HFFc6 (cell line): Measurements from ENCODE around the gene GAREM1. TPM values are rescaled to one million over a fixed set of nuclear protein-coding genes. Genes with fewer than 3 reads are reported as not detected.

Source experiments
- DNase-seq: peaks from one replicate; pipeline ENCODE4 v3.0.0-alpha.2; 2018
- H3K27ac Mint-ChIP-seq: 2 replicates; pipeline ENCODE4 v1.8.0; 2020; ENCODE audit warnings: mild to moderate bottlenecking, mixed read lengths
- H3K27me3 Mint-ChIP-seq: 2 replicates; pipeline ENCODE4 v1.8.0; 2021; ENCODE audit warnings: mild to moderate bottlenecking, moderate library complexity, mixed read lengths; ENCODE audit not compliant: insufficient read depth
- H3K36me3 Mint-ChIP-seq: 2 replicates; pipeline ENCODE4 v1.8.0; 2021; ENCODE audit warnings: low read depth, mixed read lengths
- H3K4me1 Mint-ChIP-seq: 2 replicates; pipeline ENCODE4 v1.8.0; 2020; ENCODE audit warnings: low read depth, mixed read lengths
- H3K4me3 Mint-ChIP-seq: 2 replicates; pipeline ENCODE4 v1.8.0; 2020; ENCODE audit warnings: mild to moderate bottlenecking, moderate library complexity, mixed read lengths
- H3K9me3 Mint-ChIP-seq: 2 replicates; pipeline ENCODE4 v1.8.0; 2020; ENCODE audit warnings: mild to moderate bottlenecking, mixed read lengths
- CTCF ChIP-seq: fragments of 200-600 bp; sonication (generic); IDR thresholded peaks from 2 replicates; pipeline ENCODE4 v1.5.0; 2021; ENCODE audit warnings: antibody characterized with exemption, mild to moderate bottlenecking
- total RNA-seq, 6 experiments: library from RNA; stranded (reverse); fragmentation: NEBNext Ultra II Directional; extraction: Animal tissue kit (Norgen Biotek cat#: 25700); gene quantifications; 2 replicates in 1 of 6; 3 replicates in 5 of 6; pipeline ENCODE4 v1.2.3, GENCODE V29; 2021

The GAREM1 gene
- total RNA-seq, 6 experiments from 2014 or later = 0.03 to 0.31 (median 0.08) TPM

- H3K27ac Mint-ChIP-seq = no peak overlapping the region
- no peaks in the 10 kb centered on the region for H3K36me3 Mint-ChIP-seq
- H3K27me3 Mint-ChIP-seq = no peaks in the 10 kb centered on the region; the same call in 1 of the 2 replicates
- H3K4me3 Mint-ChIP-seq = no peak overlapping the region
- H3K9me3 Mint-ChIP-seq = no peaks in the 10 kb centered on the region; the same call in 1 of the 2 replicates
- H3K4me1 Mint-ChIP-seq = no peaks in the 10 kb centered on the region
- no peak for DNase-seq
- TF ChIP-seq CTCF = no peak
Observed at GRCh38 chr18:32286749-32287148, 183.9 kb downstream of the GAREM1 start.

- Mint-ChIP-seq H3K4me3 (no peak overlapping the region), H3K4me1 (no peaks in the 10 kb centered on the region), H3K9me3 (no peaks in the 10 kb centered on the region; the same call in 1 of the 2 replicates), H3K27me3 (no peaks in the 10 kb centered on the region; the same call in 1 of the 2 replicates), H3K36me3 (no peaks in the 10 kb centered on the region), H3K27ac (no peak overlapping the region)
- TF ChIP-seq CTCF = no peak
- peak; percentile 1 for DNase-seq
Observed at GRCh38 chr18:32284284-32284683, 186.4 kb downstream of the GAREM1 start.

DNA sequence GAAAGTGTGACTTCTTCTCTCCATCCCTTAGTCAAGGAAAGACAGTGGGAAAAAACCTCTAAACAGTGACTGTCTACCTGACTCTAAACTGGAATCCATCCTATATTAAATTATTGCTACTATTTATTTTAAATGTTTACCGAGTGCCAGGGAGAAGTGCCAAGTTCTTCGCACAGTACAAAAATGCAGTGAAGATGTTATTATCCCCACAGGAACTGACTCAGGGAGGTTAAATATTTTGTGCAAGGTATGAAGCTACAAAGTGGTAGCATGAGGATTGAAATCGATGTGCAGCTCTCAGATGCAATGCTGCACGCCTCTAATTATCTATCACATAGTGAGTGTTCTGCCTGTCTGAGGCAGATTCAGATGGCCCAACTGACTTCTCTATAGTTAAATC lies 189.8 kb downstream of the GAREM1 start:
- H3K27ac Mint-ChIP-seq = no peak overlapping the region
- TF ChIP-seq CTCF = no peak
- H3K4me3 Mint-ChIP-seq = no peak overlapping the region
- no peaks in the 10 kb centered on the region; the same call in 1 of the 2 replicates for H3K9me3 Mint-ChIP-seq
- H3K4me1 Mint-ChIP-seq = no peaks in the 10 kb centered on the region
- no peak for DNase-seq
- no peaks in the 10 kb centered on the region; the same call in 1 of the 2 replicates for H3K27me3 Mint-ChIP-seq
- no peaks in the 10 kb centered on the region for H3K36me3 Mint-ChIP-seq

- no peak for TF ChIP-seq CTCF
- Mint-ChIP-seq H3K36me3 (no peaks in the 10 kb centered on the region), H3K9me3 (no peaks in the 10 kb centered on the region; the same call in 1 of the 2 replicates), H3K4me1 (no peaks in the 10 kb centered on the region), H3K27me3 (peaks cover 2% of the 10 kb centered on the region; the same call in 1 of the 2 replicates), H3K4me3 (no peak overlapping the region), H3K27ac (no peak overlapping the region)
- DNase-seq = no peak
Observed at GRCh38 chr18:32280188-32280783, 190.4 kb downstream of the GAREM1 start.

DNA sequence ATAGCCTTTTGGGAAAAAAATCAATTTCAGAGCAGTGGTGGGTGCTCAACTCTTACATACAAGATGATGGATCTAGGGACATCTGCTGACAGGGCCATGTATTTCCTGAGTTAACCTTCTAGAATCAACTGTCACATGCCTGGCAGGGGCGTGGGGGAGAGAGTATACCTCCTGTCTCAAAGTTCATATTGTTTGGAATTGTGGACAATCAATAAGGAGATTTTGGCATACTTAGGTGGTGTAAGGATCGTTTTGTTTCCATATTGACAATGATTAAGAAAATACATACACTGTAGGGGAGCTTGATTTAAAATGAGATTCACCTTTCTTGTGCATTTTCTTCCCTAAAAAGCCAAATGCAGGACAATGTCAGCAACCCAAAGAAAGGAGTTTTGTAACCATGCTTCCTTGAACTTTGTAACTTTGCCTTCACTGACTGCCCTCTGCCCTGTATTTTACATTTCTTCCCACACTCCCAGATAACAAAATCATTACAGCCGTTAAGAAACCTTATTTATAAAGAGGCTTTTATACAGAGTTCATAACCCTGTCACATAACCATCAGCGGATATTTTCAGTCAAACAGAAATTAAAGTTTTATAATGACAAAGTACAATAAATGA lies 192.4 kb downstream of the GAREM1 start:
- no peak for DNase-seq
- TF ChIP-seq CTCF = no peak
- H3K4me3 Mint-ChIP-seq = no peak overlapping the region
- H3K27me3 Mint-ChIP-seq = 0 out of 2 replicates have a peak, but pooled peaks cover 2% of the 10 kb centered on the region
- no peaks in the 10 kb centered on the region for H3K36me3 Mint-ChIP-seq
- H3K4me1 Mint-ChIP-seq = no peaks in the 10 kb centered on the region
- H3K27ac Mint-ChIP-seq = no peak overlapping the region
- no peaks in the 10 kb centered on the region; the same call in 1 of the 2 replicates for H3K9me3 Mint-ChIP-seq
